Tibial artery (tissue), 4 donors: Measurements from ENCODE around the gene SLC9A9.

Experiments used
- DNase-seq, 2 donors: peaks; one replicate each; pipeline ENCODE4 v3.0.0-alpha.2; 2019
- H3K27ac ChIP-seq, 2 donors: fragments of 200-600 bp; sonication (generic) in 1 of 2; 1 replicate in 1 of 2; 2 replicates in 1 of 2; pipeline ENCODE4 v1.5.1; 2018 to 2019; ENCODE audit warnings: mild to moderate bottlenecking in 1 of 2
- H3K27me3 ChIP-seq, 2 donors: fragments of 200-600 bp; sonication (generic) in 1 of 2; one replicate each; pipeline versions ENCODE4 v1.5.1 to v1.6.0; 2016 to 2019
- H3K36me3 ChIP-seq, 3 donors: fragments of 200-600 bp; sonication (generic) in 2 of 3; one replicate each; pipeline ENCODE4 v1.5.1; 2016 to 2019; ENCODE audit warnings: mild to moderate bottlenecking in 2 of 3
- H3K4me1 ChIP-seq, 4 donors: fragments of 200-600 bp; sonication (generic) in 2 of 4; 1 replicate in 3 of 4; 2 replicates in 1 of 4; pipeline ENCODE4 v1.5.1; 2016 to 2019
- H3K4me3 ChIP-seq, 2 donors: fragments of 200-600 bp; sonication (generic) in 1 of 2; 1 replicate in 1 of 2; 2 replicates in 1 of 2; pipeline ENCODE4 v1.5.1; 2018 to 2019; ENCODE audit warnings: mild to moderate bottlenecking in 2 of 2
- H3K9me3 ChIP-seq, 3 donors: fragments of 200-600 bp; sonication (generic) in 1 of 3; one replicate each; pipeline ENCODE4 v1.5.1; 2016 to 2019
- intact Hi-C: fragments of 100-400 bp; cut with DNase I; formaldehyde crosslinking; loops from one replicate; pipeline ENCODE4 v1.15.0; 2023; ENCODE audit warnings: low total_unique reads
- TF ChIP-seq, protein P1 (sequence below), 2 experiments: fragments of 200-600 bp in 1 of 2; fragments of 450-650 bp in 1 of 2; IDR thresholded peaks; one replicate each; pipeline ENCODE4 v1.5.1; 2017 to 2019; ENCODE audit warnings: antibody characterized with exemption in 2 of 2, mild to moderate bottlenecking in 1 of 2, moderate library complexity in 1 of 2

The SLC9A9 gene

DNA sequence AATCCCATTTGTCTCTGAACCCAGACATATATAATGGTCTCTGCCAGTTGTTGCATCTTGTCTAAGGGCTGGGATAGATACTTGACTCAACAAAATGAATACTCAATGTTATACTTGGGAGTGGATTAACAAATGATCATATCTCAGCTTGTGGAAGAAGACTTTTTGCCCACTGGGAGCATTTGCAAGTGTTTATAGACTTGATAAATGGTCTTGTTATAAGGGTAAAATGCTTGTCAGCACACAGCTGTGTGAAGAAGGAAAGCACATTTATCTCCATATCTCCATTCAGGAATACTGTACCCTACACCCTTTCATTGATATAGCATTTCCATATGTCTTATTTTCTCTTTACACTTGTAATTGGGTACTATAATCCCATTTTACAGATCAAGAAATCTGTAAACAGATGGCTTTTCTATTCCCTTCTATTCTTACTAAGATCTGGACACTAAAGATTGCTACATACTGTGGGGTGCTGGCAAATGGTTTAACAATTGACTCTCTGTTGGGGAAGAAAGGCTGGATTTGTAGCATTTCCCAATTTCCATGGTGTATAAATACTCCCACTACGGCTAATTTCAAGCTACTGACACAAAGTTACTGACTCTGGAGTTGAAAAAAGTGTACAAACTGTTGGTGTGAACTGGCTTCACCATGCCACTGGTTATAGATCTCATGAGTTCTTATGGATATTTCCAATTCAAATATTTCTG is 574.1 kb downstream of the SLC9A9 start:
- TF ChIP-seq, protein P1, sequence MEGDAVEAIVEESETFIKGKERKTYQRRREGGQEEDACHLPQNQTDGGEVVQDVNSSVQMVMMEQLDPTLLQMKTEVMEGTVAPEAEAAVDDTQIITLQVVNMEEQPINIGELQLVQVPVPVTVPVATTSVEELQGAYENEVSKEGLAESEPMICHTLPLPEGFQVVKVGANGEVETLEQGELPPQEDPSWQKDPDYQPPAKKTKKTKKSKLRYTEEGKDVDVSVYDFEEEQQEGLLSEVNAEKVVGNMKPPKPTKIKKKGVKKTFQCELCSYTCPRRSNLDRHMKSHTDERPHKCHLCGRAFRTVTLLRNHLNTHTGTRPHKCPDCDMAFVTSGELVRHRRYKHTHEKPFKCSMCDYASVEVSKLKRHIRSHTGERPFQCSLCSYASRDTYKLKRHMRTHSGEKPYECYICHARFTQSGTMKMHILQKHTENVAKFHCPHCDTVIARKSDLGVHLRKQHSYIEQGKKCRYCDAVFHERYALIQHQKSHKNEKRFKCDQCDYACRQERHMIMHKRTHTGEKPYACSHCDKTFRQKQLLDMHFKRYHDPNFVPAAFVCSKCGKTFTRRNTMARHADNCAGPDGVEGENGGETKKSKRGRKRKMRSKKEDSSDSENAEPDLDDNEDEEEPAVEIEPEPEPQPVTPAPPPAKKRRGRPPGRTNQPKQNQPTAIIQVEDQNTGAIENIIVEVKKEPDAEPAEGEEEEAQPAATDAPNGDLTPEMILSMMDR (IDR thresholded peaks at IDR 0.05) = no peak
- intact Hi-C loops = no loop called here
- no peaks in the 10 kb centered on the region for H3K4me1 ChIP-seq
- H3K27ac ChIP-seq = no peak overlapping the region
- no peaks in the 10 kb centered on the region for H3K27me3 ChIP-seq
- no peaks in the 10 kb centered on the region for H3K9me3 ChIP-seq
- H3K36me3 ChIP-seq = no peaks in the 10 kb centered on the region
- no peak for DNase-seq
- no peak overlapping the region for H3K4me3 ChIP-seq

- DNase-seq = no peak
- Histone ChIP-seq H3K36me3 (no peaks in the 10 kb centered on the region), H3K4me1 (no peaks in the 10 kb centered on the region), H3K4me3 (no peak overlapping the region), H3K27ac (no peak overlapping the region), H3K9me3 (no peaks in the 10 kb centered on the region), H3K27me3 (no peaks in the 10 kb centered on the region)
- TF ChIP-seq, protein P1 (IDR thresholded peaks at IDR 0.05) = no peak
- intact Hi-C loops = no loop called here
These were observed 577.1 kb downstream of the SLC9A9 start for GRCh38 chr3:143271136-143271535.

GRCh38 chr3:143269741-143270140 is 578.5 kb downstream of the SLC9A9 start:
- no peak overlapping the region for H3K4me3 ChIP-seq
- H3K4me1 ChIP-seq = no peaks in the 10 kb centered on the region
- H3K27me3 ChIP-seq = no peaks in the 10 kb centered on the region
- no peak overlapping the region for H3K27ac ChIP-seq
- H3K36me3 ChIP-seq = peaks cover 0 to 6% (median 0%) of the 10 kb centered on the region in 3 donors
- TF ChIP-seq, protein P1 (IDR thresholded peaks at IDR 0.05) = no peak
- H3K9me3 ChIP-seq = no peaks in the 10 kb centered on the region
- DNase-seq = no peak
- intact Hi-C loops = no loop called here

- Histone ChIP-seq H3K4me1 (no peaks in the 10 kb centered on the region), H3K4me3 (no peak overlapping the region), H3K36me3 (peaks cover 0 to 6% (median 0%) of the 10 kb centered on the region in 3 donors), H3K27me3 (no peaks in the 10 kb centered on the region), H3K27ac (no peak overlapping the region), H3K9me3 (peaks cover 0 to 4% (median 0%) of the 10 kb centered on the region in 3 donors)
- no peak for DNase-seq
- intact Hi-C loops = no loop called here
- TF ChIP-seq, protein P1 (IDR thresholded peaks at IDR 0.05) = no peak
These were observed 580.3 kb downstream of the SLC9A9 start for GRCh38 chr3:143267989-143268388.

- intact Hi-C loops = no loop called here
- H3K4me1 ChIP-seq = no peaks in the 10 kb centered on the region
- TF ChIP-seq, protein P1 (IDR thresholded peaks at IDR 0.05) = no peak
- H3K4me3 ChIP-seq = no peak overlapping the region
- no peak overlapping the region for H3K27ac ChIP-seq
- peaks cover 0 to 4% (median 0%) of the 10 kb centered on the region in 3 donors for H3K9me3 ChIP-seq
- no peaks in the 10 kb centered on the region for H3K27me3 ChIP-seq
- DNase-seq = no peak
- peaks cover 0 to 6% (median 0%) of the 10 kb centered on the region in 3 donors for H3K36me3 ChIP-seq
These were observed 581.3 kb downstream of the SLC9A9 start for GRCh38 chr3:143266927-143267326.
